GM19438 (cell line): ENCODE measurements around the gene FTCD.

Source experiments
- ATAC-seq: cut with Tn5 transposase; IDR thresholded peaks from one replicate; pipeline ENCODE4 v1.9.1; 2021; ENCODE audit warnings: low read depth; ENCODE audit not compliant: unreplicated experiment

The FTCD gene

GRCh38 chr21:46095814-46096595 is 59.4 kb downstream of the FTCD start:
- ATAC-seq: no peak

- ATAC-seq: no peak
Observed at GRCh38 chr21:46095083-46095719, 60.2 kb downstream of the FTCD start.

- no peak for ATAC-seq
Observed at GRCh38 chr21:46094401-46095082, 60.8 kb downstream of the FTCD start.

- ATAC-seq: no peak
Observed at GRCh38 chr21:46093668-46094400, 61.5 kb downstream of the FTCD start.

GRCh38 chr21:46092811-46093667 is 62.3 kb downstream of the FTCD start:
- no peak for ATAC-seq

- no peak for ATAC-seq
Observed at GRCh38 chr21:46092026-46092764, 63.2 kb downstream of the FTCD start.

GRCh38 chr21:46091631-46092025 is 63.8 kb downstream of the FTCD start:
- ATAC-seq: no peak

GRCh38 chr21:46091118-46091517 is 64.3 kb downstream of the FTCD start:
- ATAC-seq: no peak

GRCh38 chr21:46089285-46089684 is 66.1 kb downstream of the FTCD start:
- ATAC-seq: no peak

GRCh38 chr21:46088189-46088588 is 67.2 kb downstream of the FTCD start:
- ATAC-seq: no peak

GRCh38 chr21:46087641-46088040 is 67.7 kb downstream of the FTCD start:
- no peak for ATAC-seq
